ENCODE measurements around the gene YOD1.

The YOD1 gene

DNA sequence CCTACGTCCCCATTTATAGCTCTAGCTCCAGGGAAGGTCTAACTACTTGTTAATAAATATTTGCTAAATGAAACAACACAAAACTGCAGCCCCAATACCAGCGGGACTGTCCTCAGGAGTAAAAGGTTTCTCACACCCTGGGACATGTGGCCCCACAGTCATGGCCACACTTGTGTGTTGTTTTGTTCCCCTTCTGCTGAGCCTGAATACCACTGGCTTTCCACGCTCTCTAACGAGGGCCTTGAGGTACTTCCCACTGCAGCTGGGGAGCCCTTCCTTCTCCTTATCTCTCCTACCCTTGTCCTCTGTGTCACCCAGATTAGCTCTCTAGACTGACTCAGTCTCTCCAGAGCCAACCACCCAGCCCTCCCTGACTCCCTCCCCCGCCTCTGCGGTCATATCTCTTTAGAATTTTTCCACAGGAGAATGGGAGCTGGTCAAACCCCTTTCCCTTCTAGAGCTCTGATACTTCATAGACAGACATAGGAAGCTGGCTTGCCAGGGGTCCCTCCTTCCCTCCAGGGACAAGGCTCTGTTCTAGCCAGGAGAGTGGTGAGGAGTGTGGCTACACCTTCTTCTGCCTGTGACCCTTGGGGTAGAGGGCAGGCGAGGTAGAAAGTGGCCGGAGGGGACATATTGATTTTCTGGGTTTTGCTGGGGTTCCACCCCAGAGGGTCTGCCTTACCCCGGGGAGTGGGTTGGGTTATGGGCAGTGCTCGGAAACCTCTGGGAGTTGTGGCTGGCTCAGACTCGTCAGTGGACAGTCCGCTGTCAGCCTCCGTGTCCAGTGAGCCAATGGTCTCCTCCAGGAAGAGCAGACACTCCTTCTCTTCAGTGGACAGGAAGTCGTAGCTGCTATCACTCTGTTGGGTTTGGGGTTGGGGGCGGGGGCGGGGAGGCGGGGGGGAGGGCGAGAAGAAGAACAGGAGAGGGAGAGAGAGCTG lies 26.5 kb downstream of the YOD1 start:
- H3K36me3 ChIP-seq (ENCODE audit: insufficient read depth), result no peaks in the 10 kb centered on the region
- H3K4me2 ChIP-seq, result no peak overlapping the region
- no peaks in the 10 kb centered on the region for H3K4me1 ChIP-seq (ENCODE audit: low read depth, poor library complexity, severe bottlenecking)
- TF ChIP-seq, protein P1, sequence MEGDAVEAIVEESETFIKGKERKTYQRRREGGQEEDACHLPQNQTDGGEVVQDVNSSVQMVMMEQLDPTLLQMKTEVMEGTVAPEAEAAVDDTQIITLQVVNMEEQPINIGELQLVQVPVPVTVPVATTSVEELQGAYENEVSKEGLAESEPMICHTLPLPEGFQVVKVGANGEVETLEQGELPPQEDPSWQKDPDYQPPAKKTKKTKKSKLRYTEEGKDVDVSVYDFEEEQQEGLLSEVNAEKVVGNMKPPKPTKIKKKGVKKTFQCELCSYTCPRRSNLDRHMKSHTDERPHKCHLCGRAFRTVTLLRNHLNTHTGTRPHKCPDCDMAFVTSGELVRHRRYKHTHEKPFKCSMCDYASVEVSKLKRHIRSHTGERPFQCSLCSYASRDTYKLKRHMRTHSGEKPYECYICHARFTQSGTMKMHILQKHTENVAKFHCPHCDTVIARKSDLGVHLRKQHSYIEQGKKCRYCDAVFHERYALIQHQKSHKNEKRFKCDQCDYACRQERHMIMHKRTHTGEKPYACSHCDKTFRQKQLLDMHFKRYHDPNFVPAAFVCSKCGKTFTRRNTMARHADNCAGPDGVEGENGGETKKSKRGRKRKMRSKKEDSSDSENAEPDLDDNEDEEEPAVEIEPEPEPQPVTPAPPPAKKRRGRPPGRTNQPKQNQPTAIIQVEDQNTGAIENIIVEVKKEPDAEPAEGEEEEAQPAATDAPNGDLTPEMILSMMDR (conservative IDR thresholded peaks at IDR 0.05; ENCODE audit: low read depth, low read length), result no peak
- no peak overlapping the region for H3K4me3 ChIP-seq (IDR thresholded peaks at IDR 0.05; ENCODE audit: insufficient read depth, low read depth, low read length)
- H2AFZ ChIP-seq (ENCODE audit: low read depth), result no peak overlapping the region
- no peaks in the 10 kb centered on the region for H3K79me2 ChIP-seq (ENCODE audit: insufficient read depth, low read depth)
- no peaks in the 10 kb centered on the region for H3K27me3 ChIP-seq (ENCODE audit: insufficient read depth, low read depth)
- no peak overlapping the region for H3K9ac ChIP-seq
- H4K20me1 ChIP-seq (ENCODE audit: insufficient read depth), result no peaks in the 10 kb centered on the region
- H3K27ac ChIP-seq, result no peak overlapping the region

DNA sequence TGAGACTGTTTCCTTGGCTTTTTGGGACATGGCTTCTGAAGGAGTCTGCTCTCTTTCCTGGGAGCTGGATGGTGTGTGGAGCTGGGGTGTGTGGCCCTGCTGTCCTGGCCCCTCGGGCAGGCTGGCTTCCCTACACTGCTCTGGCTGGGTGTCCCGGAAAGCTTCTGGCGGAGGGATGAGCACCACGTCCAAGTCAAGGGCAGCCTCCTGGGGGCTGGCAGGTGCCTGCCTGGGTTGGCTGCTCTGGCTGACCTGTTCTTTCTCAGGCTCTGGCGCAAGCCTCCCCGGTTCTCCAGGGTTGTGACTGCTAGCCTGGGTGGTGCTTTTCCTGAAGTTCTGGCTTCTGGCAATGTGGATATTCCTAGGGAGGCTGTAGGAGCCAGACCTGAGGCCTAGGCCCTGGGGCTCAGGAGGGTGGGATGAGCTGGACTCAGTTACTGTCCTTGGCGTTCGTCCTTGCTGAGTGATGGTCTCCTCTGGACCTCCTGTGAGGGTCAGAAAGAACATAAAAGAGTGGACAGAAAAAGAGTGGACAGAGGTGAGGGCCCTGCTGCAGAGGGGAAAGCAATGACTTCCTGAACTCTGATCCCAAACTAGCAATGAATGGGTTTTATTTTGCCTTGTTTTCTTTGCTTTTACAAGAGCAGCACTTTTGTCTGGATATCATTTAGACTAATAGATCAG lies 27.9 kb downstream of the YOD1 start:
- H2AFZ ChIP-seq (ENCODE audit: low read depth), result no peak overlapping the region
- no peaks in the 10 kb centered on the region for H3K79me2 ChIP-seq (ENCODE audit: insufficient read depth, low read depth)
- TF ChIP-seq, protein P1 (conservative IDR thresholded peaks at IDR 0.05; ENCODE audit: low read depth, low read length), result no peak
- H4K20me1 ChIP-seq (ENCODE audit: insufficient read depth), result no peaks in the 10 kb centered on the region
- H3K4me3 ChIP-seq (IDR thresholded peaks at IDR 0.05; ENCODE audit: insufficient read depth, low read depth, low read length), result no peak overlapping the region
- no peak overlapping the region for H3K9ac ChIP-seq
- no peaks in the 10 kb centered on the region for H3K4me1 ChIP-seq (ENCODE audit: low read depth, poor library complexity, severe bottlenecking)
- H3K36me3 ChIP-seq (ENCODE audit: insufficient read depth), result no peaks in the 10 kb centered on the region
- no peaks in the 10 kb centered on the region for H3K27me3 ChIP-seq (ENCODE audit: insufficient read depth, low read depth)
- H3K4me2 ChIP-seq, result no peak overlapping the region
- no peak overlapping the region for H3K27ac ChIP-seq

DNA sequence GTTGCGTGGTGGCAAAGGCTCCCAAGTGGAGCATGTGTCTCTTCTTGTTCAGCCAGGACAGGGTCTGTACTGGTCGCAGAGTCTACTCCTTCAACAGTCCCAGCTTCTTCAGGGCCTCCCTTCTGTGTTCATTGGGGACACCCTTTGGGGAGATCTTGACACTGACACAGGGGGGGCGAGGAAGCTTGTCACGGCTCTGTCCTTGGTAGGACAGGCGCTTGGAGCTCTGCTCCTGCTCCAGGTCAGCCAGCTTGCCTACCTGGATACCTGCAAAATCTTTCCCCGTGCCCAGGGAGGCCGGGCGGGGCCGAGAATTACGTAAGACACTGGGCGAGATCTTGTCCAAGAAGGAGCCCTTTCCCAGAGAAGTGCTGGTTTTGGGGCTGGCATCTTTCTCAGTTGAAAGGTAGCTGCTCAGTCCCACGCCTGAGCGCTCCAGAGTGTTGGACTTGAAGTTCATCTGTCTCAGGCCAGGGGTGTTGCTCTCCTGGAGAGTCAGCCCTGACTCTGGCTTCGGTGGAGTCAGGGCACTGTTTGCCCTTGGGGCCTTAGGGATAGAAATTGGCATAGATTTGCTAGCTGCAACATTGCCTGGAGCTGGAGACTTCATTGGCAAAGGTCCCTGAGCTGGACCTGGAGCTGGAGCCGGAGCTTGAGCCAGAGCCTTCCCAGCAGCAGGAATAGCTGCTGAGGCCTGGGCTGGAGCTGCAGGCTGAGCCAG lies 29.0 kb downstream of the YOD1 start:
- Histone ChIP-seq H3K36me3 (ENCODE audit: insufficient read depth) (no peaks in the 10 kb centered on the region), H2AFZ (ENCODE audit: low read depth) (no peak overlapping the region), H3K27me3 (ENCODE audit: insufficient read depth, low read depth) (no peaks in the 10 kb centered on the region), H3K79me2 (ENCODE audit: insufficient read depth, low read depth) (no peaks in the 10 kb centered on the region), H3K4me3 (IDR thresholded peaks at IDR 0.05; ENCODE audit: insufficient read depth, low read depth, low read length) (no peak overlapping the region), H3K9ac (no peak overlapping the region), H3K27ac (no peak overlapping the region), H3K4me1 (ENCODE audit: low read depth, poor library complexity, severe bottlenecking) (no peaks in the 10 kb centered on the region), H3K4me2 (no peak overlapping the region), H4K20me1 (ENCODE audit: insufficient read depth) (no peaks in the 10 kb centered on the region)
- TF ChIP-seq, protein P1 (conservative IDR thresholded peaks at IDR 0.05; ENCODE audit: low read depth, low read length), result no peak

- no peaks in the 10 kb centered on the region for H3K4me1 ChIP-seq (ENCODE audit: low read depth, poor library complexity, severe bottlenecking)
- H3K36me3 ChIP-seq (ENCODE audit: insufficient read depth), result no peaks in the 10 kb centered on the region
- H3K27ac ChIP-seq, result no peak overlapping the region
- no peak overlapping the region for H2AFZ ChIP-seq (ENCODE audit: low read depth)
- H3K4me3 ChIP-seq (IDR thresholded peaks at IDR 0.05; ENCODE audit: insufficient read depth, low read depth, low read length), result no peak overlapping the region
- H3K79me2 ChIP-seq (ENCODE audit: insufficient read depth, low read depth), result no peaks in the 10 kb centered on the region
- H4K20me1 ChIP-seq (ENCODE audit: insufficient read depth), result no peaks in the 10 kb centered on the region
- H3K27me3 ChIP-seq (ENCODE audit: insufficient read depth, low read depth), result no peaks in the 10 kb centered on the region
- no peak overlapping the region for H3K4me2 ChIP-seq
- no peak overlapping the region for H3K9ac ChIP-seq
- TF ChIP-seq, protein P1 (conservative IDR thresholded peaks at IDR 0.05; ENCODE audit: low read depth, low read length), result no peak
These were observed 29.7 kb downstream of the YOD1 start for GRCh38 chr1:207021139-207021861.
